SK-N-SH (cell line): ENCODE data around the gene KLF16.

Experiments used
- CTCF ChIP-seq: fragments of 200-600 bp; sonication (generic); IDR thresholded peaks from 2 replicates; pipeline ENCODE4 v1.6.1; 2017; ENCODE audit warnings: antibody characterized with exemption, mild to moderate bottlenecking, moderate library complexity
- EP300 ChIP-seq, 2 experiments: IDR thresholded peaks; 2 replicates each; pipeline versions ENCODE4 v1.4.0 to v1.6.1; 2012; ENCODE audit warnings: borderline replicate concordance in 1 of 2, low read depth in 1 of 2, low read length in 1 of 2
- EZH2phosphoT487 ChIP-seq: fragments of 200-600 bp; sonication (generic); IDR thresholded peaks from 2 replicates; pipeline ENCODE4 v1.6.1; 2017; ENCODE audit warnings: low read depth, mixed run types, mild to moderate bottlenecking, antibody characterized with exemption, moderate library complexity, borderline replicate concordance
- FOSL2 ChIP-seq: IDR thresholded peaks from 2 replicates; pipeline ENCODE4 v1.4.0; 2012; ENCODE audit warnings: low read depth, mild to moderate bottlenecking, moderate library complexity, borderline replicate concordance
- GABPA ChIP-seq: IDR thresholded peaks from 2 replicates; pipeline ENCODE4 v1.4.0; 2012; ENCODE audit warnings: low read depth, mild to moderate bottlenecking
- NFIC ChIP-seq: IDR thresholded peaks from 2 replicates; pipeline ENCODE4 v1.4.0; 2012; ENCODE audit warnings: borderline replicate concordance
- PBX3 ChIP-seq: IDR thresholded peaks from 2 replicates; pipeline ENCODE4; 2012
- RAD21 ChIP-seq: IDR thresholded peaks from 2 replicates; pipeline ENCODE4 v1.6.1; 2012; ENCODE audit warnings: mild to moderate bottlenecking, low read length
- REST ChIP-seq: IDR thresholded peaks from 2 replicates; pipeline ENCODE4 v1.6.1; 2012; ENCODE audit warnings: mild to moderate bottlenecking, low read depth, low read length, moderate library complexity
- RXRA ChIP-seq: IDR thresholded peaks from 2 replicates; pipeline ENCODE4 v1.4.0; 2012; ENCODE audit warnings: low read depth, mild to moderate bottlenecking, borderline replicate concordance
- SIN3A ChIP-seq: IDR thresholded peaks from 2 replicates; pipeline ENCODE4 v1.6.1; 2012; ENCODE audit warnings: low read depth, mild to moderate bottlenecking, low read length, moderate library complexity, borderline replicate concordance
- SMC3 ChIP-seq: IDR thresholded peaks from 2 replicates; pipeline ENCODE4 v1.6.1; 2012; ENCODE audit warnings: low read depth, low read length, improper control_type of control experiment
- TAF1 ChIP-seq: IDR thresholded peaks from 2 replicates; pipeline ENCODE4 v1.6.1; 2012; ENCODE audit warnings: low read depth, mild to moderate bottlenecking, low read length, moderate library complexity, borderline replicate concordance
- TEAD4 ChIP-seq: IDR thresholded peaks from 2 replicates; pipeline ENCODE4 v1.4.0; 2012; ENCODE audit warnings: mild to moderate bottlenecking, borderline replicate concordance; ENCODE audit not compliant: insufficient read depth

GRCh38 chr19:1814391-1814790 lies 49.0 kb downstream of the KLF16 start:
- TF ChIP-seq CTCF: no peak
- TF ChIP-seq SMC3: no peak
- no peak for TF ChIP-seq RXRA
- no peak for TF ChIP-seq GABPA
- TF ChIP-seq SIN3A: no peak
- TF ChIP-seq FOSL2: no peak
- no peak for TF ChIP-seq EZH2phosphoT487
- no peak for TF ChIP-seq NFIC
- TF ChIP-seq TEAD4: no peak
- TF ChIP-seq EP300 (IDR thresholded peaks at IDR 0.05; ENCODE audit: borderline replicate concordance in 1 of 2, low read depth in 1 of 2, low read length in 1 of 2): no peak
- no peak for TF ChIP-seq TAF1
- TF ChIP-seq REST: no peak
- no peak for TF ChIP-seq RAD21
- no peak for TF ChIP-seq PBX3
